B cell (primary cell): Measurements from ENCODE around the gene CDC25B. TPM values are rescaled to one million over a fixed set of nuclear protein-coding genes. Genes with fewer than 3 reads are reported as not detected.

ENCODE experiments used
- ATAC-seq: fragments of 200-7000 bp; cut with Tn5 transposase; one replicate; pipeline ENCODE4 v1.10.0; 2021; ENCODE audit warnings: low read depth, mild to moderate bottlenecking, moderate number of reproducible peaks, moderate library complexity
- CTCF ChIA-PET: fragments of 350-600 bp; sonication (Branson Sonifier 250); formaldehyde crosslinking; loops from one replicate; lab custom pipeline; 2021; ENCODE audit warnings: antibody characterized with exemption, inconsistent platforms; lab: Charles Lee
- POLR2A ChIA-PET: fragments of 350-600 bp; sonication (Branson Sonifier 250); formaldehyde crosslinking; loops from one replicate; lab custom pipeline; 2021; ENCODE audit warnings: antibody characterized with exemption; lab: Charles Lee
- DNase-seq: peaks from one replicate; pipeline ENCODE4 v3.0.0; 2013
- H2AFZ ChIP-seq: 2 replicates; pipeline ENCODE4 v1.6.1; 2012; ENCODE audit warnings: mild to moderate bottlenecking, low read depth, low read length; ENCODE audit not compliant: insufficient read depth, poor library complexity, severe bottlenecking
- H3K27ac ChIP-seq, 2 donors: 1 replicate in 1 of 2; 2 replicates in 1 of 2; pipeline ENCODE4 v1.5.1; 2012 to 2013; ENCODE audit warnings: low read length in 2 of 2, mild to moderate bottlenecking in 2 of 2, moderate library complexity in 1 of 2
- H3K27me3 ChIP-seq, 4 experiments: fragments of 200-600 bp in 1 of 4; sonication (generic) in 1 of 4; replicated peaks in 1 of 4; 1 replicate in 2 of 4; 2 replicates in 2 of 4; pipeline versions ENCODE4 v1.6.1 to v1.7.0; 2013 to 2016; ENCODE audit warnings: low read length in 3 of 4, mild to moderate bottlenecking in 2 of 4, mixed read lengths in 1 of 4, moderate library complexity in 1 of 4; ENCODE audit not compliant: insufficient read depth in 4 of 4, control insufficient read depth in 3 of 4; ENCODE audit errors: control extremely low read depth in 1 of 4
- H3K36me3 ChIP-seq, 2 experiments: replicated peaks in 1 of 2; 1 replicate in 1 of 2; 2 replicates in 1 of 2; pipeline versions ENCODE4 v1.6.1 to v1.7.1; 2013; ENCODE audit warnings: low read length in 1 of 2; ENCODE audit not compliant: insufficient read depth in 2 of 2, control insufficient read depth in 1 of 2; ENCODE audit errors: control extremely low read depth in 1 of 2, extremely low read depth in 1 of 2
- H3K4me1 ChIP-seq, 2 donors: fragments of 200-600 bp in 1 of 2; sonication (generic) in 1 of 2; 1 replicate in 1 of 2; 2 replicates in 1 of 2; pipeline versions ENCODE4 v1.5.1 to v1.6.1; 2013 to 2017; ENCODE audit warnings: low read length in 2 of 2; ENCODE audit not compliant: control insufficient read depth in 2 of 2, insufficient read depth in 2 of 2
- H3K4me2 ChIP-seq: replicated peaks from 2 replicates; pipeline ENCODE3; 2012; ENCODE audit warnings: mild to moderate bottlenecking, low read depth, low read length; ENCODE audit not compliant: poor library complexity, severe bottlenecking
- H3K4me3 ChIP-seq, 5 experiments: fragments of 200-600 bp in 1 of 5; sonication (generic) in 1 of 5; 1 replicate in 3 of 5; 2 replicates in 2 of 5; pipeline versions ENCODE4 v1.5.1 to v1.7.0; 2011 to 2016; ENCODE audit warnings: low read length in 4 of 5, mild to moderate bottlenecking in 4 of 5, low read depth in 2 of 5, control low read depth in 1 of 5, moderate library complexity in 1 of 5; ENCODE audit not compliant: insufficient read depth in 1 of 5; ENCODE audit errors: control extremely low read depth in 1 of 5, extremely low read depth in 1 of 5
- H3K79me2 ChIP-seq: fragments of 200-600 bp; sonication (generic); one replicate; pipeline ENCODE4 v1.6.0; 2016; ENCODE audit warnings: low read length; ENCODE audit not compliant: control insufficient read depth, insufficient read depth
- H3K9ac ChIP-seq: fragments of 200-600 bp; sonication (generic); 2 replicates; pipeline ENCODE4 v1.6.1; 2017; ENCODE audit warnings: mild to moderate bottlenecking, low read length, moderate library complexity
- H3K9me3 ChIP-seq, 3 donors: one replicate each; pipeline versions ENCODE4 v1.6.1 to v1.7.1; 2013; ENCODE audit warnings: low read length in 2 of 3; ENCODE audit not compliant: control insufficient read depth in 2 of 3, insufficient read depth in 1 of 3; ENCODE audit errors: control extremely low read depth in 1 of 3
- H4K20me1 ChIP-seq: 2 replicates; pipeline ENCODE4 v1.6.0; 2012; ENCODE audit warnings: mild to moderate bottlenecking, low read length; ENCODE audit not compliant: insufficient read depth, control insufficient read depth, poor library complexity, severe bottlenecking
- H3K27ac Mint-ChIP-seq: one replicate; pipeline ENCODE4 v1.8.0; 2021; ENCODE audit warnings: mixed read lengths
- H3K27me3 Mint-ChIP-seq: one replicate; pipeline ENCODE4 v1.8.0; 2021; ENCODE audit warnings: mixed read lengths
- H3K4me1 Mint-ChIP-seq: one replicate; pipeline ENCODE4 v1.8.0; 2021; ENCODE audit warnings: mixed read lengths
- H3K4me3 Mint-ChIP-seq: one replicate; pipeline ENCODE4 v1.8.0; 2021; ENCODE audit warnings: mixed read lengths
- H3K9me3 Mint-ChIP-seq: one replicate; pipeline ENCODE4 v1.8.0; 2022; ENCODE audit warnings: mixed read lengths; ENCODE audit not compliant: insufficient read depth
- EZH2 ChIP-seq: IDR thresholded peaks from 2 replicates; pipeline ENCODE4 v1.6.1; 2012; ENCODE audit warnings: borderline replicate concordance, low read depth, mild to moderate bottlenecking, moderate library complexity, low read length; ENCODE audit not compliant: insufficient read depth, poor library complexity, severe bottlenecking
- WGBS: methylation state at CpG from one replicate; pipeline ENCODE4 v1.1.5; 2013; ENCODE audit warnings: missing lambda C conversion rate; ENCODE audit not compliant: insufficient coverage; 5-methylcytosine and 5-hydroxymethylcytosine counted together
- intact Hi-C: fragments of 100-400 bp; cut with micrococcal nuclease; formaldehyde crosslinking; loops from one replicate; pipeline ENCODE4 v1.10.0; 2022
- polyA plus RNA-seq: library from polyadenylated mRNA; depleted of rRNA; stranded (reverse); fragments of >200 nt; gene quantifications from 2 replicates; pipeline ENCODE4 v1.2.3, GENCODE V29; 2012
- total RNA-seq, 2 donors: library from RNA; stranded (reverse); fragments of 120-200 nt in 1 of 2; gene quantifications; 1 replicate in 1 of 2; 2 replicates in 1 of 2; pipeline versions ENCODE4 v1.2.3 to v1.2.4, GENCODE V29; 2013 to 2022
- TF ChIP-seq, protein P1 (sequence below): fragments of 200-600 bp; IDR thresholded peaks from one replicate; pipeline ENCODE4 v1.8.0; 2022; ENCODE audit warnings: antibody characterized with exemption, mild to moderate bottlenecking

CDC25B gene
- total and polyA plus RNA-seq, 2 donors (not counting 1 experiment from before 2014, with no cell fraction given) = 72.3 to 114 TPM

DNA sequence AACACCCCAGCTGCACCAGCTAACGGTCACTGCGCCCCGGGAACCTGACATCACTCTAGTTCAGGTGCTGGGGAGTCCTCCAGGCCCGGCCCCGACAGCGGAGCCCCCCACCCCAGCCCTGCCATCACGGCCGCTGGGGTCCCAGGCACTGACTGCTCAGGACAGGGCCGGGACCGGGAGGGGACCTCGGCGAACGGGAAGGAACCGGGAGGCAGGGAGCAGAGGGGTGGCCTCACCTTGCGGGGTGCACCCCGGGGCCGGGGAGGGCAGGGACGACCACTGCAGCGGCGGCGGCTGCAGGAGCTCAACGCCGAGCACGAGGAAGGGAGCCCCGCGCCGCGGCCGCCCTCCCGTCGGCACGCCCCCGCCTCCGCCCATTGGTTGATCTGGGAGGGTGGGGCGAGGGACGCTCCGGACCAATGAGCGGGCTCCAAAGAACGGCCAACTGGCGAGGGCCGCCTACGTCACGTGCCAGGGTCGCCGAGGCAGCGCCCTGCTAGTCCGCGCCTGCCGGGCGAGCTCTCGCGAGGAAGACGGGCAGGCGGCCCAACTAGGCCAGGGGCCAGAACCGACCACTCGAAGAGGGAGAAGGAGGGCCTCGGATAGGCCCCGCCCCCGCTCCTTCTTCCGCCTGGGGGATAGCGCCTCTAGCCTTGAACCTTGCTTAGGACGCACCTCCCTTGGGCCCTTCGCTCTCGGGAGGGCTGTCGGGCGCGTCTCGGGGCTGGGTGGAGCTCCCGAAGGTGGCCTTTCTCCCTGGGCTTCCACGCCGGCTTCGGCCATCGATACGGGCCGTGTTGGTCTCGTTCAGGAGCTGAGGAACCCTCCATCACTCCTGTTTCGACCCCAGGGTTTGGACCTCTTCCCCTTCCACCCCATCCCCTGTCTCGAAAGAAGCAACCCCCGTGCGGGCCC, 28.4 kb upstream of the CDC25B start, which contains the start of gene ADISSP:
ADISSP (minus strand) TSS at position 327 of the 915 bp plus-strand sequence. CDS start 7,653 bp downstream, outside the sequence.
- Histone ChIP-seq H3K9ac (peak within 1 kb of the TSS; percentile 88), H3K27me3 (no peaks in the 10 kb centered on the region), H2AFZ (peak within 1 kb of the TSS; percentile 98), H3K4me2 (peak within 1 kb of the TSS; percentile 98), H3K27ac (peak within 1 kb of the TSS; percentile 98 to 99), H3K36me3 (no peaks in the 10 kb centered on the region), H3K9me3 (peaks cover 0 to 2% (median 0%) of the 10 kb centered on the region in 3 donors), H3K4me1 (peaks cover 12 to 31% of the 10 kb centered on the region in 2 donors), H4K20me1 (no peaks in the 10 kb centered on the region), H3K79me2 (peaks cover 10% of the 10 kb centered on the region), H3K4me3 (peak within 1 kb of the TSS; percentile 48 to 97 (median 77))
- Mint-ChIP-seq H3K4me1 (peaks cover 27% of the 10 kb centered on the region), H3K27me3 (no peaks in the 10 kb centered on the region), H3K27ac (peak within 1 kb of the TSS; percentile 97), H3K9me3 (no peaks in the 10 kb centered on the region), H3K4me3 (peak within 1 kb of the TSS; percentile 96)
- ChIA-PET CTCF (interaction anchor here (0.8 to 4.8 kb wide), 17 partner anchors 10 to 317 kb away, joined by 3 to 47 read pairs (median 6); partner anchors contain the start of genes AP5S1, CENPB and SPEF1), POLR2A (interaction anchor here (0.8 to 2.4 kb wide), 10 partner anchors 10 to 1425 kb away, joined by 3 to 18 read pairs (median 6); partner anchors contain the start of genes AP5S1, CDC25B, CDS2 and CENPB)
- DNase-seq = peak; percentile 97
- intact Hi-C loops = loop anchor here (1.0 to 5.0 kb wide), 13 partner anchors 10 to 720 kb away; partner anchors contain the start of genes AP5S1, CDC25B, CENPB and MAVS
- under 1% methylated on average over 80 of the region's 80 CpGs for WGBS
- peak; percentile 87 for ATAC-seq
- TF ChIP-seq EZH2 = no peak
- TF ChIP-seq, protein P1, sequence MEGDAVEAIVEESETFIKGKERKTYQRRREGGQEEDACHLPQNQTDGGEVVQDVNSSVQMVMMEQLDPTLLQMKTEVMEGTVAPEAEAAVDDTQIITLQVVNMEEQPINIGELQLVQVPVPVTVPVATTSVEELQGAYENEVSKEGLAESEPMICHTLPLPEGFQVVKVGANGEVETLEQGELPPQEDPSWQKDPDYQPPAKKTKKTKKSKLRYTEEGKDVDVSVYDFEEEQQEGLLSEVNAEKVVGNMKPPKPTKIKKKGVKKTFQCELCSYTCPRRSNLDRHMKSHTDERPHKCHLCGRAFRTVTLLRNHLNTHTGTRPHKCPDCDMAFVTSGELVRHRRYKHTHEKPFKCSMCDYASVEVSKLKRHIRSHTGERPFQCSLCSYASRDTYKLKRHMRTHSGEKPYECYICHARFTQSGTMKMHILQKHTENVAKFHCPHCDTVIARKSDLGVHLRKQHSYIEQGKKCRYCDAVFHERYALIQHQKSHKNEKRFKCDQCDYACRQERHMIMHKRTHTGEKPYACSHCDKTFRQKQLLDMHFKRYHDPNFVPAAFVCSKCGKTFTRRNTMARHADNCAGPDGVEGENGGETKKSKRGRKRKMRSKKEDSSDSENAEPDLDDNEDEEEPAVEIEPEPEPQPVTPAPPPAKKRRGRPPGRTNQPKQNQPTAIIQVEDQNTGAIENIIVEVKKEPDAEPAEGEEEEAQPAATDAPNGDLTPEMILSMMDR = no peak
